Upper lobe of left lung (tissue), 6 donors: ENCODE measurements around the gene MLIP. TPM values are rescaled to one million over a fixed set of nuclear protein-coding genes. Genes with fewer than 3 reads are reported as not detected.

Source experiments
- ATAC-seq, 2 donors: fragments of 200-7000 bp; cut with Tn5 transposase; one replicate each; pipeline ENCODE4 v1.9.1; 2022; ENCODE audit warnings: mild to moderate bottlenecking in 2 of 2, moderate library complexity in 2 of 2; ENCODE audit not compliant: low FRiP score in 2 of 2
- DNase-seq, 2 donors: peaks; one replicate each; pipeline ENCODE4 v3.0.0-alpha.2; 2019 to 2020
- H3K27ac ChIP-seq, 4 donors: fragments of 200-600 bp; sonication (generic); one replicate each; pipeline ENCODE4 v1.5.1; 2016 to 2019
- H3K27me3 ChIP-seq, 4 donors: fragments of 200-600 bp; sonication (generic); one replicate each; pipeline ENCODE4 v1.5.1; 2017 to 2019
- H3K36me3 ChIP-seq, 4 donors: fragments of 200-600 bp; sonication (generic); one replicate each; pipeline ENCODE4 v1.5.1; 2016 to 2019
- H3K4me1 ChIP-seq, 4 donors: fragments of 200-600 bp; sonication (generic); one replicate each; pipeline ENCODE4 v1.5.1; 2018 to 2019
- H3K4me3 ChIP-seq, 4 donors: fragments of 200-600 bp; sonication (generic); one replicate each; pipeline ENCODE4 v1.5.1; 2017 to 2019; ENCODE audit warnings: mild to moderate bottlenecking in 2 of 4, moderate library complexity in 1 of 4
- H3K9me3 ChIP-seq, 4 donors: fragments of 200-600 bp; sonication (generic); one replicate each; pipeline ENCODE4 v1.5.1; 2018 to 2019
- CTCF ChIP-seq, 6 experiments: fragments of 450-650 bp in 4 of 6; fragments of 200-600 bp in 2 of 6; sonication (generic) in 2 of 6; IDR thresholded peaks; one replicate each; pipeline ENCODE4 v1.5.1; 2016 to 2019; ENCODE audit warnings: antibody characterized with exemption in 6 of 6
- EP300 ChIP-seq, 4 donors: sonication (generic); formaldehyde crosslinking; IDR thresholded peaks; one replicate each; pipeline ENCODE4 v1.5.1; 2017; ENCODE audit warnings: antibody characterized with exemption in 4 of 4, control low read depth in 2 of 4
- POLR2A ChIP-seq, 4 donors: fragments of 450-650 bp; IDR thresholded peaks; one replicate each; pipeline ENCODE4 v1.5.1; 2016 to 2017; ENCODE audit warnings: antibody characterized with exemption in 4 of 4, mild to moderate bottlenecking in 2 of 4
- POLR2AphosphoS5 ChIP-seq, 2 donors: sonication (generic); formaldehyde crosslinking; IDR thresholded peaks; one replicate each; pipeline ENCODE4 v1.5.1; 2017; ENCODE audit warnings: antibody characterized with exemption in 2 of 2
- WGBS, 2 donors: methylation state at CpG; one replicate each; pipeline ENCODE4 v1.1.5; 2017 to 2018; 5-methylcytosine and 5-hydroxymethylcytosine counted together
- total RNA-seq, 6 donors: library from RNA; depleted of rRNA in 4 of 6; stranded (reverse); fragments of >200 nt in 4 of 6; gene quantifications; one replicate each; pipeline versions ENCODE4 v1.1.0 to v1.2.1, GENCODE V29; 2016 to 2021
- donor health status: DM: no; HTN: no; CAD: no; lungs with moderate emphysema.
- donor health status: DM: no; HTN: yes; CAD: no; lungs with severe emphysema.

MLIP gene
- total RNA-seq, 6 donors from 2014 or later = 0.47 to 1.3 (median 0.77) TPM; not detected in 2

GRCh38 chr6:54133186-54133585, 21.9 kb downstream of the MLIP start:
- no peak for ATAC-seq
- H3K4me3 ChIP-seq = no peak overlapping the region

GRCh38 chr6:54134935-54135334, 23.7 kb downstream of the MLIP start:
- Histone ChIP-seq H3K36me3 (no peaks in the 10 kb centered on the region), H3K27ac (no peak overlapping the region), H3K9me3 (no peaks in the 10 kb centered on the region), H3K4me1 (no peaks in the 10 kb centered on the region), H3K4me3 (no peak overlapping the region), H3K27me3 (no peaks in the 10 kb centered on the region)
- DNase-seq = no peak
- TF ChIP-seq EP300 (IDR thresholded peaks at IDR 0.05) (no peak), POLR2AphosphoS5 (IDR thresholded peaks at IDR 0.05) (no peak), CTCF (IDR thresholded peaks at IDR 0.05) (no peak), POLR2A (IDR thresholded peaks at IDR 0.05) (no peak)
- no peak for ATAC-seq
- WGBS, 2 donors = 63 to 68% methylated on average over 2 of the region's 2 CpGs

More at GRCh38 chr6:54133186-54133585, 21.9 kb downstream of the MLIP start:
- no peak for DNase-seq
- Histone ChIP-seq H3K9me3 (no peaks in the 10 kb centered on the region), H3K36me3 (no peaks in the 10 kb centered on the region), H3K27me3 (no peaks in the 10 kb centered on the region), H3K4me1 (no peaks in the 10 kb centered on the region), H3K27ac (no peak overlapping the region)
- TF ChIP-seq POLR2A (IDR thresholded peaks at IDR 0.05) (no peak), POLR2AphosphoS5 (IDR thresholded peaks at IDR 0.05) (no peak), CTCF (IDR thresholded peaks at IDR 0.05) (no peak), EP300 (IDR thresholded peaks at IDR 0.05) (no peak)
- 86 to 91% methylated on average over 3 of the region's 3 CpGs for WGBS, 2 donors

GRCh38 chr6:54135665-54136369, 24.6 kb downstream of the MLIP start:
- no peak overlapping the region for H3K4me3 ChIP-seq
- H3K4me1 ChIP-seq = no peaks in the 10 kb centered on the region
- no peaks in the 10 kb centered on the region for H3K9me3 ChIP-seq
- DNase-seq = no peak
- TF ChIP-seq POLR2AphosphoS5 (IDR thresholded peaks at IDR 0.05) = no peak
- TF ChIP-seq EP300 (IDR thresholded peaks at IDR 0.05) = no peak
- no peak for TF ChIP-seq POLR2A (IDR thresholded peaks at IDR 0.05)
- TF ChIP-seq CTCF (IDR thresholded peaks at IDR 0.05) = no peak
- no peaks in the 10 kb centered on the region for H3K27me3 ChIP-seq
- 30 to 31% methylated on average over 2 of the region's 2 CpGs for WGBS, 2 donors
- H3K36me3 ChIP-seq = no peaks in the 10 kb centered on the region
- H3K27ac ChIP-seq = no peak overlapping the region
- no peak for ATAC-seq

GRCh38 chr6:54138795-54139194, 27.6 kb downstream of the MLIP start:
- Histone ChIP-seq H3K36me3 (no peaks in the 10 kb centered on the region), H3K27ac (no peak overlapping the region), H3K27me3 (no peaks in the 10 kb centered on the region), H3K4me3 (no peak overlapping the region), H3K4me1 (no peaks in the 10 kb centered on the region), H3K9me3 (no peaks in the 10 kb centered on the region)
- TF ChIP-seq POLR2AphosphoS5 (IDR thresholded peaks at IDR 0.05) (no peak), EP300 (IDR thresholded peaks at IDR 0.05) (no peak), POLR2A (IDR thresholded peaks at IDR 0.05) (no peak), CTCF (IDR thresholded peaks at IDR 0.05) (no peak)
- WGBS, 2 donors = 61 to 80% methylated on average over 1 of the region's 1 CpG
- ATAC-seq (no peak), DNase-seq (no peak)

- ATAC-seq (no peak), DNase-seq (no peak)
- Histone ChIP-seq H3K9me3 (no peaks in the 10 kb centered on the region), H3K4me1 (no peaks in the 10 kb centered on the region), H3K36me3 (no peaks in the 10 kb centered on the region), H3K4me3 (no peak overlapping the region), H3K27ac (no peak overlapping the region), H3K27me3 (no peaks in the 10 kb centered on the region)
- no peak for TF ChIP-seq POLR2A (IDR thresholded peaks at IDR 0.05)
- no peak for TF ChIP-seq EP300 (IDR thresholded peaks at IDR 0.05)
- TF ChIP-seq CTCF (IDR thresholded peaks at IDR 0.05) = no peak
- TF ChIP-seq POLR2AphosphoS5 (IDR thresholded peaks at IDR 0.05) = no peak
These were observed 29.6 kb downstream of the MLIP start for GRCh38 chr6:54140811-54141210.
